ENCODE data around the gene TMEM229B.

Gene TMEM229B

GRCh38 chr14:67502867-67503266 is 14.3 kb upstream of the TMEM229B start:
- Histone ChIP-seq H3K4me3 (ENCODE audit: insufficient read depth, low read depth, low read length) (no peak overlapping the region), H3K27ac (ENCODE audit: insufficient read depth, low read depth, low read length, poor library complexity, severe bottlenecking) (no peak overlapping the region), H3K36me3 (ENCODE audit: control insufficient read depth, insufficient read depth, low read length) (no peaks in the 10 kb centered on the region), H3K27me3 (ENCODE audit: control insufficient read depth, insufficient read depth, low read length, poor library complexity, severe bottlenecking) (no peaks in the 10 kb centered on the region), H3K9me3 (ENCODE audit: control insufficient read depth, low read length) (no peaks in the 10 kb centered on the region), H3K4me1 (ENCODE audit: control insufficient read depth, insufficient read depth, low read length) (no peaks in the 10 kb centered on the region)
- WGBS, 2 experiments, result 78 to 80% methylated on average over 6 of the region's 6 CpGs

- Histone ChIP-seq H3K27ac (ENCODE audit: insufficient read depth, low read depth, low read length, poor library complexity, severe bottlenecking) (no peak overlapping the region), H3K4me3 (ENCODE audit: insufficient read depth, low read depth, low read length) (no peak overlapping the region), H3K9me3 (ENCODE audit: control insufficient read depth, low read length) (no peaks in the 10 kb centered on the region), H3K27me3 (ENCODE audit: control insufficient read depth, insufficient read depth, low read length, poor library complexity, severe bottlenecking) (no peaks in the 10 kb centered on the region), H3K4me1 (ENCODE audit: control insufficient read depth, insufficient read depth, low read length) (no peaks in the 10 kb centered on the region), H3K36me3 (ENCODE audit: control insufficient read depth, insufficient read depth, low read length) (no peaks in the 10 kb centered on the region)
- 90 to 92% methylated on average over 4 of the region's 4 CpGs for WGBS, 2 experiments
Measured at GRCh38 chr14:67501670-67502069, 13.1 kb upstream of the TMEM229B start.

GRCh38 chr14:67500981-67501380 is 12.5 kb upstream of the TMEM229B start:
- no peaks in the 10 kb centered on the region for H3K36me3 ChIP-seq (ENCODE audit: control insufficient read depth, insufficient read depth, low read length)
- no peaks in the 10 kb centered on the region for H3K4me1 ChIP-seq (ENCODE audit: control insufficient read depth, insufficient read depth, low read length)
- H3K27me3 ChIP-seq (ENCODE audit: control insufficient read depth, insufficient read depth, low read length, poor library complexity, severe bottlenecking), result no peaks in the 10 kb centered on the region
- H3K4me3 ChIP-seq (ENCODE audit: insufficient read depth, low read depth, low read length), result no peak overlapping the region
- 91 to 97% methylated on average over 2 to 3 of the region's 3 CpGs for WGBS, 2 experiments
- no peak overlapping the region for H3K27ac ChIP-seq (ENCODE audit: insufficient read depth, low read depth, low read length, poor library complexity, severe bottlenecking)
- no peaks in the 10 kb centered on the region for H3K9me3 ChIP-seq (ENCODE audit: control insufficient read depth, low read length)

GRCh38 chr14:67497716-67498115 is 9.2 kb upstream of the TMEM229B start:
- Histone ChIP-seq H3K4me1 (ENCODE audit: control insufficient read depth, insufficient read depth, low read length) (no peaks in the 10 kb centered on the region), H3K27me3 (ENCODE audit: control insufficient read depth, insufficient read depth, low read length, poor library complexity, severe bottlenecking) (no peaks in the 10 kb centered on the region), H3K36me3 (ENCODE audit: control insufficient read depth, insufficient read depth, low read length) (no peaks in the 10 kb centered on the region), H3K9me3 (ENCODE audit: control insufficient read depth, low read length) (peaks cover 3% of the 10 kb centered on the region), H3K27ac (ENCODE audit: insufficient read depth, low read depth, low read length, poor library complexity, severe bottlenecking) (no peak overlapping the region), H3K4me3 (ENCODE audit: insufficient read depth, low read depth, low read length) (no peak overlapping the region)
- WGBS, 2 experiments, result 91 to 96% methylated on average over 3 to 4 of the region's 4 CpGs

GRCh38 chr14:67497216-67497615 is 8.7 kb upstream of the TMEM229B start:
- Histone ChIP-seq H3K9me3 (ENCODE audit: control insufficient read depth, low read length) (peaks cover 3% of the 10 kb centered on the region), H3K27ac (ENCODE audit: insufficient read depth, low read depth, low read length, poor library complexity, severe bottlenecking) (no peak overlapping the region), H3K4me3 (ENCODE audit: insufficient read depth, low read depth, low read length) (no peak overlapping the region), H3K36me3 (ENCODE audit: control insufficient read depth, insufficient read depth, low read length) (no peaks in the 10 kb centered on the region), H3K27me3 (ENCODE audit: control insufficient read depth, insufficient read depth, low read length, poor library complexity, severe bottlenecking) (no peaks in the 10 kb centered on the region), H3K4me1 (ENCODE audit: control insufficient read depth, insufficient read depth, low read length) (no peaks in the 10 kb centered on the region)
- 90 to 92% methylated on average over 13 of the region's 13 CpGs for WGBS, 2 experiments

GRCh38 chr14:67495827-67496226 is 7.3 kb upstream of the TMEM229B start:
- no peaks in the 10 kb centered on the region for H3K27me3 ChIP-seq (ENCODE audit: control insufficient read depth, insufficient read depth, low read length, poor library complexity, severe bottlenecking)
- no peaks in the 10 kb centered on the region for H3K4me1 ChIP-seq (ENCODE audit: control insufficient read depth, insufficient read depth, low read length)
- WGBS, 2 experiments, result 76 to 90% methylated on average over 1 of the region's 1 CpG
- H3K36me3 ChIP-seq (ENCODE audit: control insufficient read depth, insufficient read depth, low read length), result no peaks in the 10 kb centered on the region
- H3K4me3 ChIP-seq (ENCODE audit: insufficient read depth, low read depth, low read length), result no peak overlapping the region
- peaks cover 3% of the 10 kb centered on the region for H3K9me3 ChIP-seq (ENCODE audit: control insufficient read depth, low read length)
- no peak overlapping the region for H3K27ac ChIP-seq (ENCODE audit: insufficient read depth, low read depth, low read length, poor library complexity, severe bottlenecking)

GRCh38 chr14:67493092-67493717 is 4.7 kb upstream of the TMEM229B start:
- Histone ChIP-seq H3K27me3 (ENCODE audit: control insufficient read depth, insufficient read depth, low read length, poor library complexity, severe bottlenecking) (no peaks in the 10 kb centered on the region), H3K4me3 (ENCODE audit: insufficient read depth, low read depth, low read length) (no peak overlapping the region), H3K4me1 (ENCODE audit: control insufficient read depth, insufficient read depth, low read length) (no peaks in the 10 kb centered on the region), H3K36me3 (ENCODE audit: control insufficient read depth, insufficient read depth, low read length) (no peaks in the 10 kb centered on the region), H3K9me3 (ENCODE audit: control insufficient read depth, low read length) (peaks cover 3% of the 10 kb centered on the region), H3K27ac (ENCODE audit: insufficient read depth, low read depth, low read length, poor library complexity, severe bottlenecking) (no peak overlapping the region)
- WGBS, 2 experiments, result 95 to 96% methylated on average over 8 of the region's 8 CpGs

GRCh38 chr14:67492538-67492937 is 4.0 kb upstream of the TMEM229B start:
- Histone ChIP-seq H3K36me3 (ENCODE audit: control insufficient read depth, insufficient read depth, low read length) (no peaks in the 10 kb centered on the region), H3K27ac (ENCODE audit: insufficient read depth, low read depth, low read length, poor library complexity, severe bottlenecking) (no peak overlapping the region), H3K27me3 (ENCODE audit: control insufficient read depth, insufficient read depth, low read length, poor library complexity, severe bottlenecking) (no peaks in the 10 kb centered on the region), H3K9me3 (ENCODE audit: control insufficient read depth, low read length) (peaks cover 3% of the 10 kb centered on the region), H3K4me1 (ENCODE audit: control insufficient read depth, insufficient read depth, low read length) (no peaks in the 10 kb centered on the region), H3K4me3 (ENCODE audit: insufficient read depth, low read depth, low read length) (no peak overlapping the region)
- 94 to 97% methylated on average over 3 of the region's 3 CpGs for WGBS, 2 experiments

- H3K27ac ChIP-seq (ENCODE audit: insufficient read depth, low read depth, low read length, poor library complexity, severe bottlenecking), result no peak overlapping the region
- H3K36me3 ChIP-seq (ENCODE audit: control insufficient read depth, insufficient read depth, low read length), result no peaks in the 10 kb centered on the region
- no peaks in the 10 kb centered on the region for H3K4me1 ChIP-seq (ENCODE audit: control insufficient read depth, insufficient read depth, low read length)
- H3K27me3 ChIP-seq (ENCODE audit: control insufficient read depth, insufficient read depth, low read length, poor library complexity, severe bottlenecking), result no peaks in the 10 kb centered on the region
- no peak overlapping the region for H3K4me3 ChIP-seq (ENCODE audit: insufficient read depth, low read depth, low read length)
- H3K9me3 ChIP-seq (ENCODE audit: control insufficient read depth, low read length), result peaks cover 3% of the 10 kb centered on the region
- WGBS, 2 experiments, result 71 to 80% methylated on average over 9 of the region's 9 CpGs
Measured at GRCh38 chr14:67491741-67492507, 3.4 kb upstream of the TMEM229B start.

GRCh38 chr14:67491285-67491684 is 2.8 kb upstream of the TMEM229B start:
- H3K9me3 ChIP-seq (ENCODE audit: control insufficient read depth, low read length), result peaks cover 3% of the 10 kb centered on the region
- H3K36me3 ChIP-seq (ENCODE audit: control insufficient read depth, insufficient read depth, low read length), result no peaks in the 10 kb centered on the region
- no peak overlapping the region for H3K27ac ChIP-seq (ENCODE audit: insufficient read depth, low read depth, low read length, poor library complexity, severe bottlenecking)
- H3K4me3 ChIP-seq (ENCODE audit: insufficient read depth, low read depth, low read length), result no peak overlapping the region
- H3K27me3 ChIP-seq (ENCODE audit: control insufficient read depth, insufficient read depth, low read length, poor library complexity, severe bottlenecking), result no peaks in the 10 kb centered on the region
- 86 to 93% methylated on average over 3 of the region's 3 CpGs for WGBS, 2 experiments
- H3K4me1 ChIP-seq (ENCODE audit: control insufficient read depth, insufficient read depth, low read length), result no peaks in the 10 kb centered on the region

All from ectodermal cell (in vitro differentiated cells).